ENCODE results near the gene CCDC51. TPM values are rescaled to one million over a fixed set of nuclear protein-coding genes. Genes with fewer than 3 reads are reported as not detected.

The CCDC51 gene
- total RNA-seq, 1 experiment from 2014 or later = 27.8 TPM

DNA sequence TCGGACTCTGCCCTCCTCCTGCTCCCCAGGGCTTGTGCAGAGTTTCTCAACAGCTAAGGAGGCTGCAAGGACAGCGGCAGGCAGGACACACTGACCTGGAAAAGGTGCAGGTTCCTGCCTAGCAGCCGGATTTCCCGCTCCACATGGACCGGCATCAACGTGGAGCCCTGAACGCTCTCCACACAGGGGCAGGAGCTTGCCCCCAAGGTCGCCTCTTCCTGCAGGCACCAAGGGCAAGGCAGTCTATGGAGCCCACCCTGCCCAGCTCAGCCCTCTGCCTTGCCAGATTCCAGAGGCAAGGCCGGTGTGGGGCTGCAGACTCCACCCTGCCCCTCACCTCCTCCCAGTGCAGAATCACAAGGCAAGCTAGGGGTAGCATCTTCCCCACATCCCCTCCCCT, 20.8 kb downstream of the CCDC51 start:
- BruUV-seq (replicated peaks) = no TSS peak
- Histone ChIP-seq H2AFZ (ENCODE audit: low read length) (no peak overlapping the region), H3K9me2 (replicated peaks; ENCODE audit: low read length) (no peaks in the 10 kb centered on the region), H3K4me2 (ENCODE audit: low read length) (no peak overlapping the region), H3K36me3 (ENCODE audit: low read depth, low read length) (no peaks in the 10 kb centered on the region), H3K9ac (ENCODE audit: low read length) (no peak overlapping the region), H3K79me2 (ENCODE audit: low read length) (no peaks in the 10 kb centered on the region), H3K4me1 (ENCODE audit: insufficient read depth, low read length) (no peaks in the 10 kb centered on the region), H3F3A (ENCODE audit: low read length, unreplicated experiment) (no peaks in the 10 kb centered on the region), H3K27me3 (ENCODE audit: low read length) (no peaks in the 10 kb centered on the region), H3K9me3 (ENCODE audit: low read length) (no peaks in the 10 kb centered on the region), H3K4me3 (ENCODE audit: low read length) (no peak overlapping the region), H3K27ac (ENCODE audit: low read length) (no peak overlapping the region), H4K20me1 (ENCODE audit: low read length) (no peaks in the 10 kb centered on the region)
- CTCF ChIA-PET = no interaction called here
- TF ChIP-seq EZH2 (IDR thresholded peaks at IDR 0.05; ENCODE audit: low read length, unreplicated experiment) (no peak), EZH2phosphoT487 (IDR thresholded peaks at IDR 0.05; ENCODE audit: borderline replicate concordance, low read length) (no peak)
- TF ChIP-seq, protein P1, sequence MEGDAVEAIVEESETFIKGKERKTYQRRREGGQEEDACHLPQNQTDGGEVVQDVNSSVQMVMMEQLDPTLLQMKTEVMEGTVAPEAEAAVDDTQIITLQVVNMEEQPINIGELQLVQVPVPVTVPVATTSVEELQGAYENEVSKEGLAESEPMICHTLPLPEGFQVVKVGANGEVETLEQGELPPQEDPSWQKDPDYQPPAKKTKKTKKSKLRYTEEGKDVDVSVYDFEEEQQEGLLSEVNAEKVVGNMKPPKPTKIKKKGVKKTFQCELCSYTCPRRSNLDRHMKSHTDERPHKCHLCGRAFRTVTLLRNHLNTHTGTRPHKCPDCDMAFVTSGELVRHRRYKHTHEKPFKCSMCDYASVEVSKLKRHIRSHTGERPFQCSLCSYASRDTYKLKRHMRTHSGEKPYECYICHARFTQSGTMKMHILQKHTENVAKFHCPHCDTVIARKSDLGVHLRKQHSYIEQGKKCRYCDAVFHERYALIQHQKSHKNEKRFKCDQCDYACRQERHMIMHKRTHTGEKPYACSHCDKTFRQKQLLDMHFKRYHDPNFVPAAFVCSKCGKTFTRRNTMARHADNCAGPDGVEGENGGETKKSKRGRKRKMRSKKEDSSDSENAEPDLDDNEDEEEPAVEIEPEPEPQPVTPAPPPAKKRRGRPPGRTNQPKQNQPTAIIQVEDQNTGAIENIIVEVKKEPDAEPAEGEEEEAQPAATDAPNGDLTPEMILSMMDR (conservative IDR thresholded peaks at IDR 0.05; ENCODE audit: low read depth, low read length) = no peak
- POLR2A ChIA-PET (ENCODE audit: unreplicated experiment) = no interaction called here
- no peak for DNase-seq
- ATAC-seq = no peak
- intact Hi-C loops (cut with micrococcal nuclease) = no loop called here

DNA sequence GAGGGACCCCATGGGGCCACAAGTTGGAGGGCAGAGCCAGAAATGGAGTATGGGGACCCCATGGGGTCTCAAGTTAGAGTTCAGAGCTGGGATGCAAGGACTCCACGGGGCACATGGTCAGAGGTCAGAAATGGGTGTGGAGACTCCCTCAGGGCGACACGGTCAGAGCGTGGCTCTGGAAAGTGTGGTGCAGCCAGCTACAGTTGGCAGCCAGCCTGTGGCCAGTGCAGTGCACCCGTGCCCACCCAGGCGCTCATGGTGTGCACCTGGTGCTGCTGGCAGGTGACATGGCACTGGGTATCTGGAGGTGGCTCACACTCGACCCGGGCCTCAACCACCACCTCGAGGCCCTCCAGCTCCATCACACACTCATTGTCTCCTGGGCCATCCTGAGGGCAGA, 21.3 kb downstream of the CCDC51 start:
- Histone ChIP-seq H3K9me3 (ENCODE audit: low read length) (no peaks in the 10 kb centered on the region), H3K9me2 (replicated peaks; ENCODE audit: low read length) (no peaks in the 10 kb centered on the region), H3K4me2 (ENCODE audit: low read length) (no peak overlapping the region), H3K4me3 (ENCODE audit: low read length) (no peak overlapping the region), H4K20me1 (ENCODE audit: low read length) (no peaks in the 10 kb centered on the region), H3K79me2 (ENCODE audit: low read length) (no peaks in the 10 kb centered on the region), H3K27ac (ENCODE audit: low read length) (no peak overlapping the region), H3K36me3 (ENCODE audit: low read depth, low read length) (no peaks in the 10 kb centered on the region), H2AFZ (ENCODE audit: low read length) (no peak overlapping the region), H3K27me3 (ENCODE audit: low read length) (no peaks in the 10 kb centered on the region), H3F3A (ENCODE audit: low read length, unreplicated experiment) (no peaks in the 10 kb centered on the region), H3K9ac (ENCODE audit: low read length) (no peak overlapping the region), H3K4me1 (ENCODE audit: insufficient read depth, low read length) (no peaks in the 10 kb centered on the region)
- POLR2A ChIA-PET (ENCODE audit: unreplicated experiment) = no interaction called here
- no peak for ATAC-seq
- TF ChIP-seq EZH2 (IDR thresholded peaks at IDR 0.05; ENCODE audit: low read length, unreplicated experiment) = no peak
- TF ChIP-seq EZH2phosphoT487 (IDR thresholded peaks at IDR 0.05; ENCODE audit: borderline replicate concordance, low read length) = no peak
- TF ChIP-seq, protein P1 (conservative IDR thresholded peaks at IDR 0.05; ENCODE audit: low read depth, low read length) = no peak
- DNase-seq = no peak
- BruUV-seq (replicated peaks) = no TSS peak
- CTCF ChIA-PET = no interaction called here
- intact Hi-C loops (cut with micrococcal nuclease) = no loop called here

DNA sequence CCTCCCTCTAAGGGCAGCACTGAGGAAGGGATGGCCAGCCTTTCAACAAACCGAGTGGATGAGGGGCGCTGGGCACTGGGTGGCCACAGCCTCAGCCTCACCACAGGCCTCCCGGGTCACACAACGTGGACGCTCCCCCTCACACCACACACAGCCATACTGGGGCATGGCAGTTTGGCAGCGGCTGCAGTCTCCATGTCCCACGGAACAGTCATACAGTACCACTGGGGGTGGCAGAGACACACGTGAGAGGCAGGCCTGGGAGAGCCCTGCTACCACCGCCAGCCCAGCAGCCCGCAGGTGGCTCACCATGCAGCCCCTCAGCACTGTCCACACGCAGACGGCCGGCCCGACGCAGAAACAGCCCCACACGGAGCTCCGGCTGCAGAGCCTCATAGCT, 21.8 kb downstream of the CCDC51 start:
- POLR2A ChIA-PET (ENCODE audit: unreplicated experiment) = no interaction called here
- H3K36me3 ChIP-seq (ENCODE audit: low read depth, low read length) = no peaks in the 10 kb centered on the region
- CTCF ChIA-PET = no interaction called here

More for the DNA sequence above, 21.8 kb downstream of the CCDC51 start:
- H3K4me3 ChIP-seq (ENCODE audit: low read length) = no peak overlapping the region
- H3F3A ChIP-seq (ENCODE audit: low read length, unreplicated experiment) = no peaks in the 10 kb centered on the region
- intact Hi-C loops (cut with micrococcal nuclease) = no loop called here
- DNase-seq (no peak), ATAC-seq (no peak)
- H3K27me3 ChIP-seq (ENCODE audit: low read length) = no peaks in the 10 kb centered on the region
- TF ChIP-seq, protein P1 (conservative IDR thresholded peaks at IDR 0.05; ENCODE audit: low read depth, low read length) = no peak
- TF ChIP-seq EZH2 (IDR thresholded peaks at IDR 0.05; ENCODE audit: low read length, unreplicated experiment) = no peak
- TF ChIP-seq EZH2phosphoT487 (IDR thresholded peaks at IDR 0.05; ENCODE audit: borderline replicate concordance, low read length) = no peak
- H2AFZ ChIP-seq (ENCODE audit: low read length) = no peak overlapping the region
- no peaks in the 10 kb centered on the region for H3K79me2 ChIP-seq (ENCODE audit: low read length)
- H3K9ac ChIP-seq (ENCODE audit: low read length) = no peak overlapping the region
- no peak overlapping the region for H3K27ac ChIP-seq (ENCODE audit: low read length)
- no peak overlapping the region for H3K4me2 ChIP-seq (ENCODE audit: low read length)
- H4K20me1 ChIP-seq (ENCODE audit: low read length) = no peaks in the 10 kb centered on the region
- H3K9me3 ChIP-seq (ENCODE audit: low read length) = no peaks in the 10 kb centered on the region
- BruUV-seq (replicated peaks) = no TSS peak
- no peaks in the 10 kb centered on the region for H3K9me2 ChIP-seq (replicated peaks; ENCODE audit: low read length)
- H3K4me1 ChIP-seq (ENCODE audit: insufficient read depth, low read length) = no peaks in the 10 kb centered on the region
